H9 (cell line): Measurements from ENCODE around the gene TRIM68. TPM values are rescaled to one million over a fixed set of nuclear protein-coding genes. Genes with fewer than 3 reads are reported as not detected.

Experiments used
- DNase-seq: peaks from one replicate; pipeline ENCODE4 v3.0.0-alpha.2; 2017
- H2AFZ ChIP-seq: one replicate; pipeline ENCODE4 v1.6.1; 2013; ENCODE audit warnings: mild to moderate bottlenecking, low read length, control low read depth, moderate library complexity
- H2AK5ac ChIP-seq: 2 replicates; pipeline ENCODE4 v1.6.1; 2013; ENCODE audit warnings: low read length, control low read depth, mixed read lengths; ENCODE audit not compliant: insufficient read length
- H2BK120ac ChIP-seq: one replicate; pipeline ENCODE4 v1.6.1; 2013; ENCODE audit warnings: low read depth, mild to moderate bottlenecking, low read length, control low read depth, inconsistent platforms; ENCODE audit not compliant: poor library complexity, severe bottlenecking
- H2BK12ac ChIP-seq: 2 replicates; pipeline ENCODE4 v1.6.1; 2013; ENCODE audit warnings: low read length, control low read depth, mixed read lengths, low read depth; ENCODE audit not compliant: insufficient read length
- H2BK15ac ChIP-seq: 2 replicates; pipeline ENCODE4 v1.6.1; 2013; ENCODE audit warnings: low read depth, low read length, control low read depth
- H2BK20ac ChIP-seq: one replicate; pipeline ENCODE4 v1.6.1; 2013; ENCODE audit warnings: low read depth, mild to moderate bottlenecking, low read length, control low read depth, inconsistent platforms; ENCODE audit not compliant: poor library complexity, severe bottlenecking
- H2BK5ac ChIP-seq: 2 replicates; pipeline ENCODE4 v1.6.1; 2013; ENCODE audit warnings: low read length, control low read depth, mixed read lengths; ENCODE audit not compliant: insufficient read length
- H3K14ac ChIP-seq: 2 replicates; pipeline ENCODE4 v1.6.1; 2013; ENCODE audit warnings: low read length, control low read depth; ENCODE audit not compliant: insufficient read depth
- H3K18ac ChIP-seq: 2 replicates; pipeline ENCODE4 v1.6.1; 2013; ENCODE audit warnings: low read depth, mild to moderate bottlenecking, mixed read lengths, low read length, control low read depth; ENCODE audit not compliant: insufficient read length
- H3K23ac ChIP-seq: 2 replicates; pipeline ENCODE4 v1.6.1; 2013; ENCODE audit warnings: low read length, control low read depth, mixed read lengths, low read depth; ENCODE audit not compliant: insufficient read length
- H3K23me2 ChIP-seq: 2 replicates; pipeline ENCODE4 v1.6.1; 2013; ENCODE audit warnings: low read depth, mild to moderate bottlenecking, mixed read lengths, low read length, control low read depth; ENCODE audit not compliant: insufficient read length, poor library complexity, severe bottlenecking
- H3K27ac ChIP-seq: 2 replicates; pipeline ENCODE4 v1.5.1; 2013; ENCODE audit warnings: low read length, control low read depth, mixed read lengths, low read depth; ENCODE audit not compliant: insufficient read length
- H3K27me3 ChIP-seq: 2 replicates; pipeline ENCODE4 v1.6.1; 2013; ENCODE audit warnings: low read length, control low read depth, inconsistent platforms; ENCODE audit not compliant: insufficient read depth
- H3K4ac ChIP-seq: 2 replicates; pipeline ENCODE4 v1.6.1; 2013; ENCODE audit warnings: low read depth, mild to moderate bottlenecking, control low read depth, inconsistent platforms, low read length, moderate library complexity
- H3K4me1 ChIP-seq: 2 replicates; pipeline ENCODE4 v1.6.1; 2013; ENCODE audit warnings: low read length, control low read depth, inconsistent platforms; ENCODE audit not compliant: insufficient read depth
- H3K4me2 ChIP-seq: 2 replicates; pipeline ENCODE4 v1.6.1; 2013; ENCODE audit warnings: low read length, control low read depth, mixed read lengths; ENCODE audit not compliant: insufficient read length, insufficient read depth
- H3K56ac ChIP-seq: 2 replicates; pipeline ENCODE4 v1.6.1; 2013; ENCODE audit warnings: low read depth, mild to moderate bottlenecking, mixed read lengths, low read length, control low read depth; ENCODE audit not compliant: insufficient read length
- H3K79me1 ChIP-seq: 2 replicates; pipeline ENCODE4 v1.6.1; 2013; ENCODE audit warnings: low read depth, mild to moderate bottlenecking, moderate library complexity, low read length, control low read depth, inconsistent platforms; ENCODE audit not compliant: insufficient read depth, poor library complexity, severe bottlenecking
- H3K79me2 ChIP-seq: 2 replicates; pipeline ENCODE4 v1.6.1; 2013; ENCODE audit warnings: low read length, control low read depth, inconsistent platforms; ENCODE audit not compliant: insufficient read depth
- H3K9ac ChIP-seq: 2 replicates; pipeline ENCODE4 v1.6.1; 2013; ENCODE audit warnings: low read length, control low read depth, mixed read lengths; ENCODE audit not compliant: insufficient read length; ENCODE audit errors: extremely low read depth
- H3K9me3 ChIP-seq: one replicate; pipeline ENCODE4 v1.6.1; 2013; ENCODE audit warnings: low read depth, low read length, inconsistent platforms; ENCODE audit not compliant: control insufficient read depth
- H3T11ph ChIP-seq: one replicate; pipeline ENCODE4 v1.6.1; 2013; ENCODE audit warnings: mild to moderate bottlenecking, low read length, control low read depth, inconsistent platforms
- H4K20me1 ChIP-seq: one replicate; pipeline ENCODE4 v1.6.1; 2013; ENCODE audit not compliant: control insufficient read depth, insufficient read length, insufficient read depth
- H4K5ac ChIP-seq: 2 replicates; pipeline ENCODE4 v1.6.1; 2013; ENCODE audit warnings: low read depth, mild to moderate bottlenecking, mixed read lengths, low read length, control low read depth; ENCODE audit not compliant: insufficient read length
- H4K8ac ChIP-seq: replicated peaks from 2 replicates; pipeline ENCODE4 v1.6.1; 2013; ENCODE audit warnings: low read length, control low read depth, mixed read lengths, low read depth; ENCODE audit not compliant: insufficient read length
- H4K91ac ChIP-seq: 2 replicates; pipeline ENCODE4 v1.6.1; 2013; ENCODE audit warnings: low read depth, mild to moderate bottlenecking, moderate library complexity, mixed read lengths, low read length, control low read depth; ENCODE audit not compliant: insufficient read length
- H3K27ac Mint-ChIP-seq, 3 experiments: 2 replicates in 2 of 3; 3 replicates in 1 of 3; pipeline ENCODE4 v1.8.0; 2020 to 2021; ENCODE audit warnings: mixed read lengths in 3 of 3, mild to moderate bottlenecking in 1 of 3, moderate library complexity in 1 of 3
- H3K27me3 Mint-ChIP-seq: 2 replicates; pipeline ENCODE4 v1.8.0; 2021; ENCODE audit warnings: low read depth, mild to moderate bottlenecking, moderate library complexity, mixed read lengths
- H3K36me3 Mint-ChIP-seq, 3 experiments: 2 replicates in 2 of 3; 3 replicates in 1 of 3; pipeline ENCODE4 v1.8.0; 2020 to 2021; ENCODE audit warnings: low read depth in 3 of 3, mixed read lengths in 3 of 3; ENCODE audit not compliant: insufficient read depth in 1 of 3
- H3K4me1 Mint-ChIP-seq, 2 experiments: 2 replicates each; pipeline ENCODE4 v1.8.0; 2020; ENCODE audit warnings: mixed read lengths in 2 of 2
- H3K4me3 Mint-ChIP-seq, 2 experiments: 2 replicates in 1 of 2; 3 replicates in 1 of 2; pipeline ENCODE4 v1.8.0; 2020 to 2021; ENCODE audit warnings: mild to moderate bottlenecking in 2 of 2, mixed read lengths in 2 of 2, moderate library complexity in 1 of 2
- H3K9me3 Mint-ChIP-seq, 2 experiments: 2 replicates in 1 of 2; 3 replicates in 1 of 2; pipeline ENCODE4 v1.8.0; 2020; ENCODE audit warnings: mild to moderate bottlenecking in 2 of 2, mixed read lengths in 2 of 2, moderate library complexity in 1 of 2
- WGBS: extraction: QIAGEN DNeasy Blood & Tissue Kit; methylation state at CpG from one replicate; pipeline ENCODE4 v1.1.7; 2013; ENCODE audit warnings: missing lambda C conversion rate, low lambda C conversion rate, mixed read lengths; ENCODE audit not compliant: insufficient read length; ENCODE audit errors: extremely low coverage; 5-methylcytosine and 5-hydroxymethylcytosine counted together
- total RNA-seq: library from RNA; stranded (reverse); gene quantifications from 2 replicates; pipeline ENCODE4 v1.2.1, GENCODE V29; 2021
- TF ChIP-seq, protein P1 (sequence below): fragments of 200-600 bp; sonication (generic); conservative IDR thresholded peaks from 3 replicates; pipeline ENCODE4 v1.8.0; 2021; ENCODE audit warnings: antibody characterized with exemption, mild to moderate bottlenecking

TRIM68 gene
- total RNA-seq, 1 experiment from 2014 or later: 9.9 TPM

GRCh38 chr11:4606231-4607015 lies 1.6 kb downstream of the TRIM68 start:
- Histone ChIP-seq H3K9ac (no peak overlapping the region), H3K4ac (no peak overlapping the region), H3K79me1 (no peaks in the 10 kb centered on the region), H3T11ph (no peak overlapping the region), H3K27ac (no peak overlapping the region), H4K91ac (no peak overlapping the region), H3K23ac (no peak overlapping the region), H3K4me1 (no peaks in the 10 kb centered on the region), H3K4me2 (peak overlapping the region; percentile 62), H2BK5ac (no peak overlapping the region), H2BK12ac (no peak overlapping the region), H2AFZ (no peak overlapping the region), H3K14ac (no peak overlapping the region), H4K20me1 (no peaks in the 10 kb centered on the region), H4K8ac (no peak overlapping the region), H3K18ac (no peak overlapping the region), H4K5ac (no peak overlapping the region), H3K56ac (no peak overlapping the region), H3K23me2 (no peaks in the 10 kb centered on the region), H3K9me3 (no peaks in the 10 kb centered on the region), H2AK5ac (no peak overlapping the region), H2BK120ac (no peak overlapping the region), H3K79me2 (no peaks in the 10 kb centered on the region), H2BK15ac (no peak overlapping the region), H3K27me3 (no peaks in the 10 kb centered on the region), H2BK20ac (no peak overlapping the region)
- peak overlapping the region; percentile 82 to 88; a peak in 3 of 5 replicates for H3K4me3 Mint-ChIP-seq
- H3K27ac Mint-ChIP-seq: no peak overlapping the region
- H3K36me3 Mint-ChIP-seq: peaks cover 2 to 8% (median 6%) of the 10 kb centered on the region in 3 experiments; a peak in 6 of 7 replicates
- DNase-seq: no peak
- H3K9me3 Mint-ChIP-seq: no peaks in the 10 kb centered on the region
- H3K4me1 Mint-ChIP-seq: peaks cover 7 to 9% of the 10 kb centered on the region in 2 experiments
- peaks cover 13% of the 10 kb centered on the region for H3K27me3 Mint-ChIP-seq
- TF ChIP-seq, protein P1, sequence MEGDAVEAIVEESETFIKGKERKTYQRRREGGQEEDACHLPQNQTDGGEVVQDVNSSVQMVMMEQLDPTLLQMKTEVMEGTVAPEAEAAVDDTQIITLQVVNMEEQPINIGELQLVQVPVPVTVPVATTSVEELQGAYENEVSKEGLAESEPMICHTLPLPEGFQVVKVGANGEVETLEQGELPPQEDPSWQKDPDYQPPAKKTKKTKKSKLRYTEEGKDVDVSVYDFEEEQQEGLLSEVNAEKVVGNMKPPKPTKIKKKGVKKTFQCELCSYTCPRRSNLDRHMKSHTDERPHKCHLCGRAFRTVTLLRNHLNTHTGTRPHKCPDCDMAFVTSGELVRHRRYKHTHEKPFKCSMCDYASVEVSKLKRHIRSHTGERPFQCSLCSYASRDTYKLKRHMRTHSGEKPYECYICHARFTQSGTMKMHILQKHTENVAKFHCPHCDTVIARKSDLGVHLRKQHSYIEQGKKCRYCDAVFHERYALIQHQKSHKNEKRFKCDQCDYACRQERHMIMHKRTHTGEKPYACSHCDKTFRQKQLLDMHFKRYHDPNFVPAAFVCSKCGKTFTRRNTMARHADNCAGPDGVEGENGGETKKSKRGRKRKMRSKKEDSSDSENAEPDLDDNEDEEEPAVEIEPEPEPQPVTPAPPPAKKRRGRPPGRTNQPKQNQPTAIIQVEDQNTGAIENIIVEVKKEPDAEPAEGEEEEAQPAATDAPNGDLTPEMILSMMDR: no peak
- WGBS: no CpG with 5 or more reads among the region's 1 CpG
